Eye (tissue), 1 donor: ENCODE measurements around the gene CCL14.

Experiments
- DNase-seq: peaks from one replicate; pipeline ENCODE4 v3.0.0-alpha.2; 2015

The CCL14 gene

GRCh38 chr17:35936063-35936462 lies 50.5 kb downstream of the CCL14 start:
- DNase-seq = no peak

- no peak for DNase-seq
Measured at GRCh38 chr17:35934760-35935159, 51.8 kb downstream of the CCL14 start.
